Omental fat pad (tissue), 4 donors: ENCODE data around the gene SEBOX. TPM values are rescaled to one million over a fixed set of nuclear protein-coding genes. Genes with fewer than 3 reads are reported as not detected.
"Not testable (repeated sequence)": the region's sequence is repeated elsewhere in the genome, so short reads cannot be mapped to it uniquely, and the experiment has no call there.

Experiments
- ATAC-seq: fragments of 150-250 bp; one replicate; pipeline ENCODE4 v1.9.1; 2016; ENCODE audit warnings: mild to moderate bottlenecking, moderate library complexity; ENCODE audit not compliant: low FRiP score
- DNase-seq: peaks from one replicate; pipeline ENCODE4 v3.0.0-alpha.2; 2019; ENCODE audit warnings: low spot score
- CTCF ChIP-seq, 3 donors: fragments of 450-650 bp; IDR thresholded peaks; one replicate each; pipeline ENCODE4 v1.5.1; 2016 to 2017; ENCODE audit warnings: antibody characterized with exemption in 3 of 3, mild to moderate bottlenecking in 3 of 3, moderate library complexity in 2 of 3
- total RNA-seq, 4 donors: library from RNA; depleted of rRNA; stranded (reverse); fragments of >200 nt; gene quantifications; one replicate each; pipeline ENCODE4 v1.1.0, GENCODE V29; 2016

The SEBOX gene
- total RNA-seq, 4 donors from 2014 or later = not detected

DNA sequence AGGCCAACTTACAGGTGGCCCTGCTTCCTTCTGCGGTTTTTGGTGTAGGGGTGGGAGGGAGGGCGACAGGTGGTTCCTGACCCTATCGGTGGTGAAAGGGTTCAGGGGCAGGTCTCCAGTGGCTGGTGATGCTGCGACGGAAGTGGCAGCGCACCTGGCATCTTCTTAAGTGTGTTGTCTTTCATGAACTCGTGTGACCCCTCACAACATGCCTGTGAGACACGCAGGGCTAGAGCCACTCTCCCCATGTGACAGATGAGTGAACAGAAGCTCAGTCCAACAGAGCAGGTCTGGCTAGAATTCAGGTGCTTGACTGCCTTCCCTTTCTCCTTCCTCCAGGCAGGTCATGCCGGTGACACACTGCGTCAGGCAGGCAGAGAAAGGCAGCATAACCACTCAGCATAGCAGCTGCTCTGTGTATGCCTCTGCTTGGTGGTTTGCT lies 21.5 kb downstream of the SEBOX start:
- TF ChIP-seq CTCF (IDR thresholded peaks at IDR 0.05) = no peak
- no peak for ATAC-seq
- DNase-seq = no peak

DNA sequence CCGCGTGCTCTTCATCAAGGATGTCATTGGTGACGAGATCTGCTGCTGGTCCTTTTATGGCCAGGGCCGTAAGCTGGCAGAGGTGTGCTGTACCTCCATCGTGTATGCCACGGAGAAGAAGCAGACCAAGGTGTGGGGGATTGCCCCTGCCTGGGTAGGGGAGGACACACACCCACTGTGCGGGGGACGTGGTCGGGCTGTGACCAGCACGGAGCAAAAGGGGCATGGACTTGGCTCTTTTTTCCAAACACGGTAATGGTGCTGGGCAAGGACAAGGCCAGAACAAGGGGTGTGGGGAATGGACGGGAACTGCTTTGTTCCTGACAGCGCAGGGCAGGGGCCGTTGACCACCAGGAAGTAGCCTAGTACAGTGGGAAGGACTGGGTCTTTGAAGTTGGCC lies 22.7 kb downstream of the SEBOX start:
- DNase-seq = no peak
- no peak for TF ChIP-seq CTCF (IDR thresholded peaks at IDR 0.05)
- ATAC-seq = no peak

- DNase-seq = no peak
- ATAC-seq = no peak
- TF ChIP-seq CTCF (IDR thresholded peaks at IDR 0.05) = no peak
Measured at GRCh38 chr17:28341516-28341915, 23.5 kb downstream of the SEBOX start.

DNA sequence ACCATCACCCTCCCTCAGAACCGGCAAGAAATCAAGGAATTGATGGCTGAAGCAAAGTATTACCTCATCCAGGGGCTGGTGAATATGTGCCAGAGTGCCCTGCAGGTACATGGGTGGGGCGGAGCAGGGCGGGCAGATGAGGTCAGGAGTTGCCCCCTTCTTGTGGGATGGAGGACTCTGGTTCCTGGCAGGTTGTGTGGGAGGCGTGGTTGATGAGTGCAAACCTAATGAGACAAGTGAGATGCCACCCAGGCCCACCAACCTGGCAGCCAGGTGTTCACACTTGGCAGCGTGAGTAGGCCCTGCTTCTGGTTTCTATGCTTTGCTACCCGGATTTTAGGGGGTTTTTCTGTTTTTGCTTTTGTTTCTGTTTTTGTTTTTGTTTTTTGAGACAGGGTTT lies 24.6 kb downstream of the SEBOX start:
- no peak for TF ChIP-seq CTCF (IDR thresholded peaks at IDR 0.05)
- ATAC-seq (no peak), DNase-seq (no peak)

GRCh38 chr17:28339431-28339830 lies 25.6 kb downstream of the SEBOX start:
- no peak for TF ChIP-seq CTCF (IDR thresholded peaks at IDR 0.05)
- DNase-seq (no peak), ATAC-seq (no peak)

DNA sequence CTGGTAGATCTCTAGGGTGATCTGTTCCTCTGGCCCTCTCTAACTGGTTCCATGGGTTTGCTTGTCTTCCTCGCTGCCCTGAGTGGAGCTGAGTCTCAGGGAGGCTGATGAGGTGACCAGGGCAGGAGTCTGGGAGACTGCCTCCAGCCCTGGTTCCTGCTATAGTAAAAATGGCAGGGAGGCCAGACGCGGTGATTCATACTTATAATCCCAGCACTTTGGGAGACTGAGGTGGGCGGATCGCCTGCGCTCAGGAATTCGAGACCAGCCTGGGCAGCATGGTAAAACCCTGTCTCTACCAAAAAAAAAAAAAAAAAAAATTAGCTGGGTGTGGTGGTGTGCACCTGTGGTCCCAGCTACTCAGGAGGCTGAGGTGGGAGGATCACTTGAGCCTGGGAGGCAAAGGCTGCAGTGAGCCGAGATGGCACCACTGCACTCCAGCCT lies 26.2 kb downstream of the SEBOX start:
- DNase-seq, ATAC-seq: not testable (repeated sequence)

DNA sequence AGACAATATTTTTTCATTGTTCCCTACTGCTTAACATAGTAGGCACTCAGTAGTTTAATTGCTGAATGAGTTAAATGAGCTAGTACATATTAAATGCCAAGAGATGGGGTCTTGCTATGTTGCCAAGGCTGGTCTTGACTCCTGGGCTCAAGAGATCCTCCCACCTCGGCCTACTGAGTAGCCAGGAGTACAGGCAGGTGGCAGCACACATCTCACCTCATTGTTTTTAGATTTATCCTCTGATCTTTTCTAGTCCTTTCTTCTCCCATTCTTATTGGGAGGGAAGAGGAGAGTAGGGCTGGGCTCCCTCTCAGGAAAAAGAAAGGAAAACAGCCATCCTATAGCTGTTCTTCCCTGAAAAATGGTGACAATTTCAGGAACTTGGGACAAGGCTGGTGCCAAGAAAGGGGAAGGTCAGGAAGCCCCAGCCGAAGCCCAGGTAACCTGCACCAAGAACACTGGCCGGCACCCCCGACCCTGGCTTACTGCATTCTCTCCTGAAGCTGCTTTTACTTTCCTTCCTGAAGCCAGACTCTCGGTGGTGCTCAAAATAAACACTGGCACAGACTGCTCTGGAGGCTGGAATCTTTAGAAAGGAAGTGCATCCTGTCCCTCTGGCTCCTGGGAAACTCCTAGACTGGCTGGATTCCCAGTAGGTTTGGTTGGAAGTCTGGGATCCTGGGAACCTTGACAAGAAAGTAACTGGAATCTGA lies 26.8 kb downstream of the SEBOX start:
- DNase-seq (no peak), ATAC-seq (no peak)
- TF ChIP-seq CTCF (IDR thresholded peaks at IDR 0.05) = no peak
